Measurements from ENCODE around the gene PPP1R26. TPM values are rescaled to one million over a fixed set of nuclear protein-coding genes. Genes with fewer than 3 reads are reported as not detected.

PPP1R26 gene
- polyA plus RNA-seq, 1 experiment: 6.0 TPM

DNA sequence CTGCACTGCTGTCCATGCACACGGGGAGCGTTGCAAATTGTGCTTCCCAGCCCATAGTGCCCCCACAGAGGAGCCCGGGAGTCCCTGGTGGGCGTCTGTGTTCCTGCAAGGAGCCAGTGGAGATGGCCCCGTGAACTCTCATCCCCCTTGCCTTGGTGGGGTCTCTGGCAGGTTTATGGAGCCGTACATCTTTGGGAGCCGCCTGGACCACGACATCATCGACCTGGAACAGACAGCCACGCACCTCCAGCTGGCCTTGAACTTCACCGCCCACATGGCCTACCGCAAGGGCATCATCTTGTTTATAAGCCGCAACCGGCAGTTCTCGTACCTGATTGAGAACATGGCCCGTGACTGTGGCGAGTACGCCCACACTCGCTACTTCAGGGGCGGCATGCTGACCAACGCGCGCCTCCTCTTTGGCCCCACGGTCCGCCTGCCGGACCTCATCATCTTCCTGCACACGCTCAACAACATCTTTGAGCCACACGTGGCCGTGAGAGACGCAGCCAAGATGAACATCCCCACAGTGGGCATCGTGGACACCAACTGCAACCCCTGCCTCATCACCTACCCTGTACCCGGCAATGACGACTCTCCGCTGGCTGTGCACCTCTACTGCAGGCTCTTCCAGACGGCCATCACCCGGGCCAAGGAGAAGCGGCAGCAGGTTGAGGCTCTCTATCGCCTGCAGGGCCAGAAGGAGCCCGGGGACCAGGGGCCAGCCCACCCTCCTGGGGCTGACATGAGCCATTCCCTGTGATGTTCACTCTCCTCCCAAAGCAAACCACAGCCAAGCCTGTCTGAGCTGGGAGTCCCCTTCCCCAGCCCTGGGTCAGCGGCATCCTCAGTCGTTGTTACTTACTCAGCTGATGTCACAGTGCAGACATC lies 24.0 kb downstream of the PPP1R26 start:
- H3K27me3 ChIP-seq (ENCODE audit: control insufficient read depth, insufficient read depth, low read length): no peaks in the 10 kb centered on the region
- no peak overlapping the region for H3K4me3 ChIP-seq (ENCODE audit: low read depth, low read length)
- CTCF ChIA-PET: interaction anchor here (0.7 to 3.3 kb wide), 8 partner anchors 9 to 30 kb away, joined by 3 to 12 read pairs (median 6); no protein-coding TSS in a partner anchor
- TF ChIP-seq, protein P1, sequence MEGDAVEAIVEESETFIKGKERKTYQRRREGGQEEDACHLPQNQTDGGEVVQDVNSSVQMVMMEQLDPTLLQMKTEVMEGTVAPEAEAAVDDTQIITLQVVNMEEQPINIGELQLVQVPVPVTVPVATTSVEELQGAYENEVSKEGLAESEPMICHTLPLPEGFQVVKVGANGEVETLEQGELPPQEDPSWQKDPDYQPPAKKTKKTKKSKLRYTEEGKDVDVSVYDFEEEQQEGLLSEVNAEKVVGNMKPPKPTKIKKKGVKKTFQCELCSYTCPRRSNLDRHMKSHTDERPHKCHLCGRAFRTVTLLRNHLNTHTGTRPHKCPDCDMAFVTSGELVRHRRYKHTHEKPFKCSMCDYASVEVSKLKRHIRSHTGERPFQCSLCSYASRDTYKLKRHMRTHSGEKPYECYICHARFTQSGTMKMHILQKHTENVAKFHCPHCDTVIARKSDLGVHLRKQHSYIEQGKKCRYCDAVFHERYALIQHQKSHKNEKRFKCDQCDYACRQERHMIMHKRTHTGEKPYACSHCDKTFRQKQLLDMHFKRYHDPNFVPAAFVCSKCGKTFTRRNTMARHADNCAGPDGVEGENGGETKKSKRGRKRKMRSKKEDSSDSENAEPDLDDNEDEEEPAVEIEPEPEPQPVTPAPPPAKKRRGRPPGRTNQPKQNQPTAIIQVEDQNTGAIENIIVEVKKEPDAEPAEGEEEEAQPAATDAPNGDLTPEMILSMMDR (IDR thresholded peaks at IDR 0.05; ENCODE audit: insufficient read depth, low read depth, low read length): no peak
- peaks cover 30% of the 10 kb centered on the region for H3K36me3 ChIP-seq (ENCODE audit: control insufficient read depth, insufficient read depth, low read length)
- POLR2A ChIA-PET: no interaction called here
- no peak for DNase-seq (ENCODE audit: low read depth)

DNA sequence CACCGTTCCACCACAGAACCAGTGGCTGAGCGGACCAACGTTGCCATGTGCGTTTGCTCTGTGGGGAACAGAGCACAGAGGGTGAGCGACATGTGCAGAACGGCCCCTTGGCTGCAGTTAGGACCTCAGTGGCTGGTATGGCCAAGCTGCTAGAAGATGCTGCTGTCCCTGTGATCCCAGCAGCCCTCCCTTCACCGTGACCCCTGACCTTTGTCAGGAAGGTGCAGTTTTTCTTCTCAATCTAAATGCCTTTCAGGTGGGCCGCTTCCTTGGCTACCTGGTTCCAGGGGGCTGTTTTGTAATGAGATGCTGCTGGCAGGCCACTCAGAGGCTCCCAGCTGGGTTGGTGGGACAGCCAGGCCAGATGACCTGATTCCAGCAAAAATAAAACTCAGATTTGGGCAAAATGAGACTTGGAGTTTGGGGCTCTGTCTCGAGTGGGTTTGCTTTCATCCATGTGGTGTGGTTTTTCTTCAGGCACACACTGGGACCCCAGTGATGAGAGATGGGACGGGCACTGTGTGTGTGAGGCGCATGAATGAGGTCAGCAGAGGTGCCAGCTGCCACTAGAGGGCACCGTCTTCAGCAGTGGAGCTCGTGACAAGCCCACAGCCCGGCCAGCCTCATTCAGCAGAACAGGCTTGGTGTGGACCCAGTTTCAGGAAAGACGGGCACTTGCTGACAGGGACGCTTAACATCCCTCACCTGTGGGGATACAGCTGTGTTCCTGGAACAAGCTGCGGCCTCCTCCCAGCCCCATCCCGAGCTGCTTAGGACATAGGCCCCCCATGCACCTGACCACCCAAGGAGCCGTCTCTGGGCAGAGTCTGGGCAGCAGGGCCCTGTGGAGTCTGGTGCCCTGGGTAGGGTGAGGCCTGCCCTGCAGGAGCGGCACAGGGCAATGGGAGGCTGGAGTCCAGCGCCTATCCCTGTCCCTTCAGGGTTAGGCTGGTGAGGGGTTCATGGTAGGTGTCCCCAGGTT lies 25.0 kb downstream of the PPP1R26 start:
- ChIA-PET POLR2A (no interaction called here), CTCF (interaction anchor here (0.6 to 3.3 kb wide), 13 partner anchors 8 to 79 kb away, joined by 3 to 12 read pairs (median 5); no protein-coding TSS in a partner anchor)
- DNase-seq (ENCODE audit: low read depth): no peak
- no peak overlapping the region for H3K4me3 ChIP-seq (ENCODE audit: low read depth, low read length)
- TF ChIP-seq, protein P1 (IDR thresholded peaks at IDR 0.05; ENCODE audit: insufficient read depth, low read depth, low read length): peak; percentile 89
- H3K36me3 ChIP-seq (ENCODE audit: control insufficient read depth, insufficient read depth, low read length): peaks cover 30% of the 10 kb centered on the region
- no peaks in the 10 kb centered on the region for H3K27me3 ChIP-seq (ENCODE audit: control insufficient read depth, insufficient read depth, low read length)

DNA sequence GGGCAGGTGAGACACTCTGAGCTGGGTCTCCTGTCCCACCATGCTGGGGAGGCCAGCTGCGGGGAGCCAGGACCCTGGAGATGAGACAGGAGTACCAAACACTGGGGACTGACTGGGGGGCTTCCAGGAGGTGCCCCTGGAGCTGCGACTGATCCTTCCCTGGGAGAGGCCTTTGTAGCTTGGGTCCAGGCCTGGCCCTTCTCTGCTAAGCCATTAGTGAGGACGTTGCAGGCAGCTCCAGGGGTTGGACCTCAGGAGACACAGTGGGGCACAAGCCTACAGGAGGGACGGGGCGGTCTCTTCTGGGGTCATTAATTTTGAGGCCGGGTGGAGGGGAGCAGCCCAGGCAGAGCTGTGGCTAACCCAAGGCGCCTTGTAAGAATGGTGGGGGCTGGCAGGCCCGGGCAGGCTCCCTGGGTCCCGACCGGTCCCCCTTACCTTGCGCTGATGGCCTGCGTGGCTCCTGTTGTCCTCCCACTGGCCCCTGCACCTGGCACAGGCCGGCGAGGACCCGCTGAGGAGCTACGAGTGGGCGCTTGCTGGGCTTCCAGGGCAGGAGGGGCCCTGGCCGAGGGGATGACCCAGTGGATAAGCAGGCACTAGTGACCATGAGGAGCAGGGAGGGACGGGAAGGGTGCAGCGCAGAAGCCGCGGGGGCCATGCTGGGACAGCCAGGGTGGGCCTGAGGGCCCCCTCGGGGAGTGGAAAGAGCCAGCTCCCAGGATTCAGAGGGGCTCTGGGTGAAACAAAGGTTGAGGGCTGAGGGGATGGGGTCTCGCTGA lies 26.0 kb downstream of the PPP1R26 start:
- Histone ChIP-seq H3K36me3 (ENCODE audit: control insufficient read depth, insufficient read depth, low read length) (peaks cover 30% of the 10 kb centered on the region), H3K4me3 (ENCODE audit: low read depth, low read length) (no peak overlapping the region), H3K27me3 (ENCODE audit: control insufficient read depth, insufficient read depth, low read length) (no peaks in the 10 kb centered on the region)
- CTCF ChIA-PET: interaction anchor here (1.5 to 3.3 kb wide), 6 partner anchors 9 to 31 kb away, joined by 3 to 12 read pairs (median 8); no protein-coding TSS in a partner anchor
- DNase-seq (ENCODE audit: low read depth): no peak
- POLR2A ChIA-PET: no interaction called here
- TF ChIP-seq, protein P1 (IDR thresholded peaks at IDR 0.05; ENCODE audit: insufficient read depth, low read depth, low read length): no peak

DNA sequence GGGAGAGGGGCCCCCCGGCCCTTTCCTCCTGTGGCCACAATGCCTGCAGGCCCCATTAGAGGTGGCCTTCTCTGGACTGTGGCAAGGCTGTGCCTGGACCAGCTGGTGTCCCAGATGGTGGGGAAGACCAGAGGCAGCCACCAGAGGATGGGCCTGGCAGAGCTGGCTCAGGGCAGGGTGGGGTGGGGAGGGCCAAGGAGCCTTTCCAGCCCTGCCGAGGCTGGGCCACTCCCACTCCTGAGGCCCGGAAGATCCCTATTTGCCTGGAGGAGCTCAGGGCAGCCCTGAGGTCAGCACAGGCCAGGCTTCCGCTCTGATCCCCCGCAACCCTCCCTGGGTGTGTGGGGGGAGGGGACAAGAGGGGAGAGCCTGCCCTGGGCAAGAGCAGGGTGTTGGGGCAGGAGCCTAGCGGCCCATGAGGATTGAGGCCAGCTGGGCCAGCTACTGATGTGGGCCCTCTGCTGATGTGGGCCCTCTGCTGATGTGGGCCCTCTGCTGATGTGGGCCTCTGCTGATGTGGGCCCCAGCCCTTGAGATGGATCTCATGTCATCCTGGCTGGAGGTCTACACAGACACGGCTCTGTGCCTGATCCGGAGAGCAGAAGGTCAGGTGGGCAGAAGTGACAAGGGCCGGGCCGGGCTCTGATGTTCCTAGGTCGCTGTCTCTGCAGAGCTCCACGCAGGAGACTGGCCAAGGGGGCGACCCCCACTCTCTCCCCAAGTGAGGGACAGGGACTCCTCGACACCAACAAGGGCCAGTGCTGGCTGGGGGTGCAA lies 26.9 kb downstream of the PPP1R26 start:
- DNase-seq (ENCODE audit: low read depth): no peak
- no peaks in the 10 kb centered on the region for H3K27me3 ChIP-seq (ENCODE audit: control insufficient read depth, insufficient read depth, low read length)
- CTCF ChIA-PET: interaction anchor here (1.6 to 3.3 kb wide), 3 partner anchors 8 to 32 kb away, joined by 3 to 10 read pairs (median 7); no protein-coding TSS in a partner anchor
- no peak overlapping the region for H3K4me3 ChIP-seq (ENCODE audit: low read depth, low read length)
- peaks cover 30% of the 10 kb centered on the region for H3K36me3 ChIP-seq (ENCODE audit: control insufficient read depth, insufficient read depth, low read length)
- POLR2A ChIA-PET: no interaction called here
- TF ChIP-seq, protein P1 (IDR thresholded peaks at IDR 0.05; ENCODE audit: insufficient read depth, low read depth, low read length): no peak

All from BJ (cell line).